NCI-H1930 (cell line): ENCODE measurements around the gene PTPN13.

Source experiments
- DNase-seq, 2 experiments: peaks; one replicate each; lab custom pipeline; 2025; lab: John Stamatoyannopoulos, UW

PTPN13 gene

DNA sequence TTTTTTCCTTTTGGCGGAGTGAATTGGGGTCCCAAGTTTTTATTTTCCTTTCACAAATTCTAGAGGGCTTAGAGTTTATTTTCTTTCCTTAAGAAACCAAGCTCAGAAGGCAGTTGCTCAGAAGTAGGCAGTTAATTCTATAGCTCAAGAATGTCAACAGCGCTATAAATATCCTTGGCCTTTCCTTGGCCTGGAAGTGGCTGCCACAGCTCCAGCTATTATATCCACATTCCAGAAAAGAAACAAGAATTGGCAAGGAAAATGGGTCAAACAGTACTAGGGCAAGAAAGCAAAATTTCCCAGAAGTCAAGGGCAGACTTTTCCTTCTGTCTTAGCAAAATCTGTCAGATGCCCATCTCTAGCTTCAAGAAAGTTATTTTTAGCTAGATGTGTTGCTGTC lies 224.1 kb downstream of the PTPN13 start:
- DNase-seq = no peak

DNA sequence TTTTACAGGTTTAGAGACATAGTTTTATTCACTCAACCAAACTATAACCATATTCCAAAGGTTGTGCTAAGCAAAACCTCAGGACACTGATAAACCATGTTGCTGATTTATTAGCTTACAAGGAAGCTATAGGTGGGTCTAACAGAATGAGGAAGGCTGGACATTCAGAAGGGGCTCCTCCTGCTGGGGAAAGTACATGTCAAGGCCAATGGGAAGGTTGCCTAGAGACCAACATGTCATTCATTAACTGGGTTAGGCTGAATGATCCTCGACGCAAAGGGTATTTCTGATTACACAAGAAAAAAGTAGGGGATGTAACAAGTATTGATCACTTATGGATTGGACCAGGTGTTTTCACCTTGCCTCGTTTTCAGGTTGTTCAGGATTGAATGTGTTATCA lies 224.7 kb downstream of the PTPN13 start:
- no peak for DNase-seq

DNA sequence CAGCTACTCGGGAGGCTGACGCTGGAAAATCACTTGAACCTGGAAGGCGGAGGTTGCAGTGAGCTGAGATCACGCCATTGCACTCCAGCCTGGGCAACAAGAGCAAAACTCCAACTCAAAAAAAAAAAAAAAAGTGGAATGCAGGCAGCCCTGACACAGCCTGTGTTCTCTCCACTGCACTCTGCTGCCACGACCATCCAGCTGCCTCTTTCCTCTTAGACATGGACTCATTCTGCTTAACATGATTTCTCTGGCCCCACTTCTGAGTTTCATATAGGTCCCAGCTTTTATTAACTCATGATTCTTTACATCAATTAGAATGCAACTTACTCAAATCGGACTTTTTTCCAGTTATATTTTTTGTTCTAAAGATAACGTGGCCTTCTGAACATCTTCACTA lies 225.4 kb downstream of the PTPN13 start:
- no peak for DNase-seq

- no peak for DNase-seq
These were observed 227.0 kb downstream of the PTPN13 start for GRCh38 chr4:86821151-86821550.

GRCh38 chr4:86822136-86822535 lies 228.0 kb downstream of the PTPN13 start:
- no peak for DNase-seq

DNA sequence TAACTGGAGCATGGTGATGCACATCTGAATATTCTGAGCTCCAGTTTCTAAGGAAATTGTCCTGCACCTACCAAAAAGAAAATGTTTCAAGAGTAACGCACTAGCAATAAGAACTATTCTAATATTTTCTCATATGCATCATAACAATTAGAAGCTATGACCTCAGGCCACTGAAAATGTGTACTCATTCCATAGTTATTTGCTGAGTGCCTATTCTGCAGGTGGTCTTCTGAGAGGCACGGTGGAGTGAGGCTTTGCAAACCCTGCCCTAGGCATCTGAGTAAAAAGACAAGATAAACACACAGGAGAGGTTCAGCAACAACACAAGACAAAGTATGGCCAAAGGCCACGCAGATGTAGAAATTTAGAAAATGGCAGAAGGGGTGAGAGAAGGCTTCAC lies 231.4 kb downstream of the PTPN13 start:
- no peak for DNase-seq

DNA sequence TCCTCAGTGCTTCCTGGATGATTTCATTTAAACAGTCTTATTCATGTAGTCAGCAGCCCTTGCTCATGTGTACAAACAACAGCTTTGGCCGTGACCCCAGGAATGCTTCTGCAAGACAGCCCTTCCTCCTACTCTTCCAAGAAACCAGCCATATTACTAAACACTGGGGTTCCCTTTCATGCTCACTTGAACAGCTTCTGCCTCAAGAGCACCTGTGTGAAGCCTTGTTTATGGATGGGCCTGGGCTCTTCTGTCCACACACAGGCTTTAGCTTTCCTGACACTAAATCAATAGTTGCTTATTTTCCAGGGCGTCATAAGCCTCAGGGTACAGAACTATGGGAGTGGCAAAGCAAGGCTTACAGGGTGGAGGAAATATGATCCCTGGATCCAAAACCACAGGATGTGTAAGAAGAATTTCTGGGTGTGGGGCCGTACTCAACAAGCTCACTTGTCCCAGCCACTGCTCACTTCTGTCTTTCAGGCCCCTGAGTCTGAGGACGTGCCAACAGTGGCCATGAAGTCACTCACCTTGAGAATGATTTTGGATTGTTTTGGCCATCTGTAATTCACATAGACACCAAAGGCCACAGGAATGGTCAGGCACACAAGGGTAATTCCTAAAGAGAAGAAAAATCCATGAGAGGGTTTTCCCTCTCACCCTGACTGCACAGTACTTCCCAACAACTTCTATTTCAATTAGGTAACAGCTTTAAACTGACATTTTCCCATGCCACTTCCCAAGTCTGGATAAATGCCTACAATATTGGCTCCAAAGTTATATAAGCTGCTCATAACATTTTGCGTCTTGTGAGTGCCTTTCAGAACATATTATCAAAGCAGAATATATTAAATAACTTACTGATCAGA lies 237.4 kb downstream of the PTPN13 start:
- DNase-seq = no peak

- no peak for DNase-seq
These were observed 239.5 kb downstream of the PTPN13 start for GRCh38 chr4:86833615-86834014.

GRCh38 chr4:86834901-86835300 lies 240.8 kb downstream of the PTPN13 start:
- DNase-seq = no peak

DNA sequence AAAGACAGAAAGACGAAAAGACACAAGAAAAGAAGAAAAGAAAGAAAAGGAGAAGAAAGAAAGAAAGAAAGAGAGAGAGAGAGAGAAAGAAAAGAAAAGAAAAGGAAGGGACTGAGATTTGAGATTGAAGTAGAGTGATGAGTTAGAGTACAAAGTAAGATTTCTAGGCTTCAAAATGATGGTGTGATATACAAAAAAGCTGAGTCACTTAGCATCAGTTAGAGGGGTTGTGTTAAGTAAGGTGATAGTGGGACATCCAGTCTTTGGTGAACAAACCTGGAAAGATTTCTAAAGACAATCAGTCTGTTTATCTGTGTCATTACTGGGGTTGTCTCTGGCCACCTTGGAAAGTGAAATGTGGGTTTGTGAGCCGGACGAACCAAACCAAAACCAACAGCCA lies 241.6 kb downstream of the PTPN13 start:
- no peak for DNase-seq

GRCh38 chr4:86837691-86838503 lies 243.8 kb downstream of the PTPN13 start:
- no peak for DNase-seq

GRCh38 chr4:86840858-86841257 lies 246.7 kb downstream of the PTPN13 start:
- no peak for DNase-seq

DNA sequence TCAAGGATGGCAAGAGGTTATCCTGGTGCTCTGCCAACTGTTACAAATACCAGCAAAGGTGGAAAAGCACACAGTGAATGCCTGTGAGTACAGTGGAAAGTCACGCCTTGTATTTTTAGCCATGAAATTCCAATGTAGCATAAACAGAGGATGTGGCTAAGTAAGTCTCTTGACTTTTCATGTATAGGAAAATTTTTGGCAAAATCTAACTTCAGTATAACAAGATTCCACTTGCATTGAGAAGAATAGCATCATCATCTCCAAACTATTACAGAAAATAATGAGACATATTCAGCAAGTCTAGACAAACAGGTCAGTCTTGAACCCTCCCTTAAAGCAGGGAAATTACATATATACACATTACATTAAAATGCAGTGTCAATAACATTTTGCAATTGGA lies 247.2 kb downstream of the PTPN13 start:
- no peak for DNase-seq

GRCh38 chr4:86845593-86845992 lies 251.5 kb downstream of the PTPN13 start:
- DNase-seq = no peak

GRCh38 chr4:86846921-86847320 lies 252.8 kb downstream of the PTPN13 start:
- no peak for DNase-seq

GRCh38 chr4:86847571-86847970 lies 253.5 kb downstream of the PTPN13 start:
- no peak for DNase-seq

DNA sequence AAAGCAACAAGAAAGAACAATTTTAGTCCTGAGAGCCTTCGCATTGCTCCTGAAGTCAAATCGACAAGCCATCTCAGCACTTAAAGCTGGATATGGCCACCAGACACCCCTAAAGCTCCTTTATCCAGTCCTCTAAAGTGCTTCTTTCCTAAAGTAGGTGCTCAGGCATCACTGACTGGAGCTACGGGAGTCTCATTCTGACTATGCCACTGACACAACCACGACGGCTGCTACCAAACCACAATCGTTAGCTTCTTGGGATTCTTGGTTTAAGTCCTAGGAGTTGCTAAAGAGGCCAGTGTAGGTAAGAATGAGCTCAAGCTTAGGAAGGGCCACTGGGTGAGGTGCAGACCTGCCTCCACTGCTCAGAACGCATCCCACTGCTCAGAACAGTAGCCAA lies 254.0 kb downstream of the PTPN13 start:
- DNase-seq = no peak

GRCh38 chr4:86848732-86849619 lies 254.9 kb downstream of the PTPN13 start, which contains the start of gene SLC10A6:
SLC10A6 (minus strand) TSS chr4:86849384; CDS start chr4:86849115, 269 bp downstream.
- DNase-seq = no peak

DNA sequence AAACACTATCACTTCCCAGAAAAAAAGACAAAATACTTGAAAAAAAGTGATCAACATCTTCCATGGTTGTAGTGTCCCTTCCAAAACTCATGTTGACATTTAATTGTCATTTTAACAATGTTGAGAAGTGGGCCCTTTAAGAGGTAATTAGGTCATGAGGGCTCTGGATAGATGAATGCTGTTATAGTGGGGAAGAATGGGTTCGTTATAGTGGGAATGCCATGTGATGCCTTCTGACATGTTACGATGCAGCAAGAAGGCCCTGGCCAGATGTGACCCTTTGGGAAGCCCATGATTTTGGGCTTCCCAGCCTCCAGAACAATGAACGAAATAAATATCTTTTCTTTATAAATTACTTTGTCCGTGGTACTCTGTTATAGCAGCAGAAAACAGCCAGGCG lies 259.1 kb downstream of the PTPN13 start:
- DNase-seq = no peak

- no peak for DNase-seq
These were observed 261.5 kb downstream of the PTPN13 start for GRCh38 chr4:86855572-86855971.

GRCh38 chr4:86856896-86857295 lies 262.8 kb downstream of the PTPN13 start:
- DNase-seq = no peak
